G401.6 (cell line): Measurements from ENCODE around the gene EFCAB6.

ENCODE experiments used
- FAIRE-seq: peaks from 2 replicates; lab custom pipeline; 2012; peaks lifted over from hg19 to GRCh38; lab: Jason Lieb, UNC

EFCAB6 gene

DNA sequence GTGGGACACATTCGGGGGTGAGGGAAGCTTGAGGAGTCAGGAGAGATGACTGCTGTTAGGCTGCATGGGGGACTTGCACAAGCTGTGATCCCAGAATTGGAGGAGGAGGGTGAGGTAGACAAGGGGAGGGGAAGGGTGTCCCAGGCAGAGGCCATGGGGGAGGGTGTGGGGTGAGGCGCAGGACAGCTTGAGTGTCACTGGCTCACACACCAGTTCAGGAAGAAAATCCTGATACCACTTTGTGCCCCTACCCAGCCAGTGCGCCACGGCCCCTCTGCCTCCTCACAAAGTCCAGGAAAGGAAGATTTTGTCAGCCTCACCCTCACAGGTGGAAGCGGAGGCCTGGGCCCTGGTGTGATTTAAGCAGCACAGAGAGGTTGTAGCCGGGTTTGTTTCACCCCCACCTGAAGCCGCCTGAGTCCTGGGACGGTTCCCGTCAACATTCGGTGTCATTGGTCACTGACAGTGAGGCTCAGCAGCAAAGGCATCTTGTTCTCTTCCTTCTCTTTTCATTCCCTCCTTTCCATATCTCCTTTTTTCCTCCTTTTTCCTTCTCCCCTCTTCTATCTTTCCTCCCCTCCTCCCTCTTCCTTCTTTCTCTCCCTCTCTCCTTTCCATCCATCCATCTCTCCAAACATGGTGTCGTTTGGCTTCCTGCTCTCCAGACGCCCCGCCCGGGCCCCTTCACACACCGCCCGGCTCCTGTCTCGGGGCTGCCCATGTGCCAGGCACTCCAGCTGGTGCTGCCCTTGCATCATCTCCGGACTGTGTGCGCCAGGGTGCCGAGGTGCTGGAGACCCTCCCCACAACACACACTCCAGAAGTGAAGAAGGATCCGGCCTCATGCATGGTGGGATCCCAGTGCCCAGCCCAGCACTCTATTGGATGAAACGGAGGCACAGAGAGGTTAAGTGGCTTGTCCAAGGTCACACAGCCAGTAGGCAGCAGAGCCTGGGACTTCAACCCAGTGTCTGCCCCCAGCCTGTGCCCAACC lies 311.0 kb downstream of the EFCAB6 start:
- no peak for FAIRE-seq

DNA sequence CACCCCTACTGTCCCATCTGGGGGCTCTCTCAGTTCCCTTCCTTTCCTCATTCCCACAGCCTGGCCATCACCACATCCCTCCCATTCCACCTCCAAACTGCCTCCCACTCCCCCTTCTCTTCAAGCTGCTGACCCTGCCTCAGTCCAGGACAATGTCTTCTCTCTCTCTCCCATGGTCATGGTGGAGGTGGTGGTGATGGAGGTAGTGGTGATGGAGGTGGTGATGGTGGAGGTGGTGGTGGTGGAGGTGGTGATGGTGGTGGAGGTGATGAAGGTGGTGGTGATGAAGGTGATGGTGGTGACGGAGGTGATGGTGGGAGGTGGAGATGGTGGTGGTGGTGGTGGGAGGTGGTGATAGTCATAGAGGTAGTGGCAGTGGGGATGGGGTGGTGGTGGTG lies 313.2 kb downstream of the EFCAB6 start:
- no peak for FAIRE-seq

GRCh38 chr22:43497956-43498855 lies 313.9 kb downstream of the EFCAB6 start:
- FAIRE-seq, result no peak

DNA sequence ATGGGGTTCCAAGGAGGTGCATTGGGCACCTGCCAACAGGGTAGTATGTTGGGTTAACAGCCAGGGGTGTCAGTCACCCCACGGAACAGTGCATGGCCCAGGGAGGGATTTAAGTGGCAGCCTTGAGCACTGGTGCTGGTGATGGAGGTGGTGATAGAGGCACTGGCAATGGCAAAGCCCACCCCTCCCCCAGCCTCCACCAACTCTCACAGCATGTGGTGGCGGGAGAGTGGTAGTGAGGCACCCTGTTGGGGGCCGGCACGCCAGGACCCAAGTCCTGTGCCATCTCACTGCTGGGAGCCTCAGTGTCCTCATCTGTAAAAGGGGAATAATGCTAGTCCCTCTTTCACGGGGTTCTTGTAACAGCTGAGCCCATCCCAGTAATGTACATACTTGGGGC lies 318.8 kb downstream of the EFCAB6 start:
- no peak for FAIRE-seq

DNA sequence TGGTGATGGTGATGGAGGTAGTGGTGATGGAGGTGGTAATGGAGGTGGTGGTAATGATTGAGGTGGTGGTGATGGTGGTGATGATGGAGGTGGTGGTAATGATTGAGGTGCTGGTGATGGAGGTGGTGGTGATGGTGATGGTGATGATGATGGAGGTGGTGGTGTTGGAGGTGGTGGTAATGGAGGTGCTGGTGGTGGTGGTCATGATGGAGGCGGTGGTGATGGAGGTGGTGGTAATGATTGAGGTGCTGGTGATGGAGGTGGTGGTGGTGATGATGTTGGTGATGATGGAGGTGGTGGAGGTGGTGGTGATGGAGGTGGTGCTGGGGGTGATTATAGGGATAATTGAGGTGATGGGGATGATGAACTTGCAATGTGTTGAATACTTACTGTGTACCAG lies 320.4 kb downstream of the EFCAB6 start:
- no peak for FAIRE-seq

DNA sequence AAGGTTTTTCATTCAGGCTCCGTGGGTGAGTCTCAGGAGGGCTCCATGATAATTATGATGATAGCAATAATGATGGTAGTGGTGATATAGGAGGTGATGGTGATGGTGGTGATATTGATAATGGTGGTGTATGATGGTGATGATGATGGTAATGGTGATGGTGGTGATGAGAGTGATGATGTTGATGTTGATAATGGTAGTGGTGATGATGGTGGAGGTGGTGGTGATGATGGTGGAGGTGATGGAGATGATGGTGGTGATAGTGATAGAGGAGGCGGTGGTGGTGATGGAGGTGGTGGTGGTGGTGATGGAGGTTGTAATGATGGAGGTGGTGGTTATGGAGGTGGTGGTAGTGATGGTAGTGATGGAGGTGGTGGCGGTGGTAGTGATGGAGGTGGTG lies 320.9 kb downstream of the EFCAB6 start:
- no peak for FAIRE-seq

- no peak for FAIRE-seq
Observed at GRCh38 chr22:43490311-43490710, 321.8 kb downstream of the EFCAB6 start.

DNA sequence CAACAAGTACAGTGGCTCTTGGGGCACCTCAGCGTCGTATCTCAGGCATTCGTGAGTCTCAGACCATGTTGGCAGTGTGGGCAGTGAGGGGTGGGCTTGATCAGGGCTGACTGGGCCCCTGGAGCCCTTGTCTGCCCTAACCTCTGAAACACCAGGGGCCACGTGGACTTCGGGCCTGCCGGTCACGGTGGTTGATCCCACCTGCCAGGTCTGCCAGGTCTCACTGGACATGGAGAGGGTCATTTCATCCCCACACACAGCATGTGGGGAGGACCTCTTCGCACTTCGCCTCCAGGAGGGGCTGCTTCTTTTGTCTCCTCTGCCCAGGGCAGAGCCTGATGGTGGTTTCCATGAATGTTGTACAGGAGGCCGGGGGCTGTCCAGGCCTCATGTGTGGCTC lies 323.2 kb downstream of the EFCAB6 start:
- no peak for FAIRE-seq

DNA sequence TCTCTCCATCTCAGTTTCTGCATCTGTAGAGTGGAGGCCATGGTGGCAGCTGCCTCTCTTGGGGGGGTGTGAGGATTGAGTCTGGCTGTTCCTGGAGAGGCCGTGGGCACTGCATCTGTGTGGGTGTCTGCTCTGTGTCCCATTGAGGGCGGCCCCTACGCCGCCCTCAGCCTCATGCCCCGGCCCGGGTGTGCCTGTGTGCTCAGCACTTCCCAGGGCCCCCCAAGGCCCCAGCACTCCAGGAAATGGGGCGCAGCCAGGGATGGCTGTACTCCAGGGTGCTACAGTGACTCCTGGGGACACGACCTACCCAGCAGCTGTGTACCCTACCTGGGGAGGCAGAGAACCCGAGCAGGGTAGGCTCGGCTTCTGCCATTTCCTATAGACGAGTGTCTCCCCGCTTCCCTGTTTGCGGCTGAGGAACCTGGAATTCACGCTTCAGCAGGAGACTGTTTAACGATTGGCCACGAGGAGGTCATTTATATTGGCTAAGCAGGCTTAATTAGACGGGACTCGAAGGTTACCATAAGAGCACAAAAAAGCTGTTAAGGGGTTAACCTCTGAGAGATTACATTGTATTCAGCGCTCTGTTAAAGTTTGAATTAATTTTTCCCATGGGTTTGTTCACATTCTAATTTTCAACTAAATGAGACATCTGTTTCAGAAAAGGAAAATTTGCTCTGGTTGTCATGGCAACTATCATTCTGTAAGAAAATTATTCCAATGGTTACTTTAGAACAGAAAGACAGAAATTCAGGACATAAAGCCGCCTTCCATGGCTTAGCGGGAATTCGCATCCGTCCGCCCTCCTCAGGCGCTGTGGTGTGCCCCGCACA lies 323.9 kb downstream of the EFCAB6 start:
- FAIRE-seq, result no peak

DNA sequence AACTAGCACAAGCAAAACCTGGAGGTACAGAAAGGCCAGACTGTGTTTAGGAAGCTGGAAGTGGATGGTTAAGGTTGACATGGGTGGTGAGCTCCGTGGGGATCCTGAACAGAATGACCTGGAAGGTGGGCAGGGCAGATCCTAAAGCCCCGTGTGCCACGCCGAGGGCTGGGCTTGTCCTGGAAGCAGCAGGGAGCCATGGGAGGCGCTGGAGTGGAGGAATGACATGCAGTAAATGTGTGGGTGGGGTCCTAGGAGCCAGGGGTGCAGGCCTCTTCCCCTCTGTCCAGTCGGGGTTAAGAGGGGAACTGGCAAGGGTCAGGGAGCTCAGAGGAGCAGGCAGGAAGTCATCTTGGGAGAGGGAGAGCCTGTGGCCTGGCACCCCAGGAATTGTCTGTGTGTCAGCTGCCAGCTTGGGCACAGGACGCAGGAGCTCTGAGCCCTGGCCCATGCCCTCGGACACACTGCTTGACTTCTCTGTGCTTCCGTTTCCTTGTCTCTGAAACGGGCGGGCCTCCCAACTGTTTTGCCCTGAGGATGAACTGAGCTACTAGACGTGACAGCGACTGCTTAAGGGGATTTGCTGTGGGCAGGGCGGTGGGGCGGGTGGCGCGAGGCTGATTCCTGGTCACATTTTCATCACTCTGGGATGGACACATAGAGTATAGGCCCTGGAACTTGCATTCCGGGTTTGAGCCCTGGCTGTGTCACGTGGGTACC lies 324.6 kb downstream of the EFCAB6 start:
- no peak for FAIRE-seq

DNA sequence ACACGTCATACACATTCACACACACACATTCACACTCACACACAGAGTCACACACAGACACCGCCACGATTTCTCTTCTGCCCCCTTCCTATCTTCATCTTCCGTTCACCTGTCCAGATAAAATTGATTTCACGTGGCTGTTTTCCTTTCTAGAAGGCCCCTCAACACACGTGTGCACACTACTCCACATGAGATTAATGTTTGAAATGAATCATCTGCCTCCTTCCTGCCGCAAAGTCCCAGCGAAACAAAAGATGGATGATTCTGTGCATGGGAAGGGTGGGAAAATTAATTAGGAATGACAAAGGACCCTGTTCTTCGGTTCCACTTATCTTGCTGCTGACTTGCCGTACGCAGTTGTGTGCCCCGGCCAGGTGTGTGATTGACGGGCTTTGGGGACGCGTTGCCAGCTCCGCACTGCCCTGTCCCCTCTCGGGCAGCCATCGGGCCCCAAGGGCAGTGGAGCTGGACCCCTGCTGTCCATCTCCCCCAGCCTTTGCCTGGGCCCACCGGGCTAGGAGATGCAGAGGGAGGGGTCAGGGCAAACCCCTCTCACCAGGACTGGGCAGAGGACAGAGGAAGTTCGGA lies 326.5 kb downstream of the EFCAB6 start:
- no peak for FAIRE-seq

DNA sequence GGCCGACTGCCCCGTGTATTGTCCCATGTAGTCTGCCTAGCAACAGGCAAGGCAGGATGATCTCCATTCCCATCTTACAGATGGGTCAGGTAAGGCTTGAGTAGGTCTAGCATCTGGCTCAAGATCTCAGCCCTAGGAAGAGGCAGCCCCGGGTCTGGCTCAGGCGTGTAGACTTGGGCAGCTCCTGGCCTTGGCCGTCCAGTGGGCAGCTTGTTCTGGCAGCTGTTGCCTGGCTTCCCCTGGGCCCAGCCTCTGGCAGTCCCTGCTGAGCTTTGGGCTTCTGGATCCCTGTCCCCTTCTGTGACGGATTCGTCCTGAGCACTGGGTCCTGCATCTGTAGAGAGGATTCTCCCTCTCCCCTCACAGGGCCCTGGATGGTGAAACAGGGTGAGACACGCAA lies 327.9 kb downstream of the EFCAB6 start:
- no peak for FAIRE-seq

DNA sequence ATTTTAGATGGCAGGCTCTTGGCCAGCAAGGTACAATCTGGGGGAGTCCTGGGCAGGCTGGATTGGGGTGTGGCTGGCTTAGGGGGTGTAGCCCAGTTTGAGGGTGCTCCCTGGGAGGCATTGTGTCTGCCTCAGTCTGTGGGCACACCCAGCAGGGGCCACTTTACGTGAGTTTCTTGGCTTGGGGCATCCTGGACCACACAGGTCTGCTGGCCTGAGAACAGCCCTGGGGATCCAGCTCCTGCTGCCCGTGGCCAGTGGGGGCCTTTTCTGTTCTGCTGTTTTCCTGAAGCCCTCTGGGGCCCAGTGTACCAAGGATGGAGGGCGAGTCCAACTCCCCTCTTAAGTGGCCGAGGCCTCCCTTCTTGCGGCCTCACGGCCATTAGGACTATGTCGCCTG lies 328.4 kb downstream of the EFCAB6 start:
- FAIRE-seq, result no peak

GRCh38 chr22:43483266-43483665 lies 328.8 kb downstream of the EFCAB6 start:
- FAIRE-seq, result no peak

DNA sequence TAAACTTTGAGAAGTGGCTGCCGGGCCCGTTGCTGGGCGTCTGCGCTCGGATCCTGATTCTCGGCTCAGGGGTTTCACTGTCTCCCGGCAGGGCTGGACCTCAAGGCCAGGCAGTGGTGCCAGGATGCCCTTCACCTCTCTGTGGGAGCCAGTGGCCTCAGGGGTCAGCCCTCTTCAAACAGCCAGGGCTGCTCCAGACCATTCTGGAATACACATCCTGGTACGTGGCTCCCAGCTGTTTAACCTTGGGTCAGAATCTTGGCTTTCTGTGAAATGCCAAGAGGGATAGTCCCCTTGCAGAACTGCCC lies 329.8 kb downstream of the EFCAB6 start:
- no peak for FAIRE-seq

DNA sequence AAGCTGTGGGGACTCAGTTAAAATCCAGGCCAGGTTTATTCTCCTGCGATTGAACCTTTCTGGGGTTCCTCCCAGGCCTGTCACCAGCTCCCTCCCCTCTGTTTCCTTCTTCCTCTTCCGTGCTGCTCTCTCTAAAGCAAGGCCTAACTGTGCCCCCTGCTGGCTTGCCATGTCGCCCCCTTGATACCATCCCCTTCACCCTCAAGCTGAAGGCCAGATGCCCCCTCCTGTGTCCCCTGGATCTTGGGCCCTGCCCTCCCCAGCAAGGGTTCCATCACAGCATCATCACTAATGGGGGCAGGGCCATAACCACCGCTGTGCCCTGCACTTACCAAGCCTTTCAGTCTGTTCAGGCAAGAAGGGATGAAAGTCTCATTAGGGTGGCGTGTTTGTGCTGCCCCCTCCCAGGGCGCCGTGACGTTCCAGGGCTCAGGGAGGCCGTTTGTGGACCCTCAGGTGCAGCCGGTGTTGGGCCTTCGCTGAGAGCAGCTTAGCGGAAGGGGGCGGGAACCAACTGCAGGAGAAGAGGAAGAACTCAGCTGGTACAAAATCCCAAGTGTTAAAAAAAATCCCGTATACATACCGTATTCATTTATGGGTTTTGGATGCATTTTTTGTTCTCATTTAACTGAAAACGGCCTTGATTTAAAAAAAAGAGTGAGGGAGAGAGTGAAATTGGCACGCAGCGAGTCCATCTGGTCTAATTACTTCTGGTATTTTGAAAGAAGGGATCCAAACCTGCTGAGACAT lies 330.4 kb downstream of the EFCAB6 start:
- FAIRE-seq, result no peak

DNA sequence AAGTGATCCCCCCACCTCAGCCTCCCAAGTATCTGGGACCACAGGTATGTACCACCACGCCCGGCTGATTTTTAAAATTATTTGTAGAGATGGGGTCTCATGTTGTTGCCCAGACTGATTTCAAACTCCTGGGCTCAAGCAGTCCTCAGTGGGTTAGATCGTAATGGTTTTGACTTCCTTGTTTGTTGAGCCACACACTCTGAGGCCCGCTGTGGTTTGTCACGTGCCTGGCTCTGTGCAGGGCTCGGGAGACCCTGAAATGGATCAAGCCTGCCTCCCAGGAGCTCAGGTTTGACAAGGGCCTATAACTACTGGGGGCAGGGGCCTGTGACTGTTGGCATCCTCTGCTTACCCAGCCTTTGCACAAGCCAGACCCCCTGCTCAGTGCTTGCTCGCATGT lies 332.1 kb downstream of the EFCAB6 start:
- no peak for FAIRE-seq

DNA sequence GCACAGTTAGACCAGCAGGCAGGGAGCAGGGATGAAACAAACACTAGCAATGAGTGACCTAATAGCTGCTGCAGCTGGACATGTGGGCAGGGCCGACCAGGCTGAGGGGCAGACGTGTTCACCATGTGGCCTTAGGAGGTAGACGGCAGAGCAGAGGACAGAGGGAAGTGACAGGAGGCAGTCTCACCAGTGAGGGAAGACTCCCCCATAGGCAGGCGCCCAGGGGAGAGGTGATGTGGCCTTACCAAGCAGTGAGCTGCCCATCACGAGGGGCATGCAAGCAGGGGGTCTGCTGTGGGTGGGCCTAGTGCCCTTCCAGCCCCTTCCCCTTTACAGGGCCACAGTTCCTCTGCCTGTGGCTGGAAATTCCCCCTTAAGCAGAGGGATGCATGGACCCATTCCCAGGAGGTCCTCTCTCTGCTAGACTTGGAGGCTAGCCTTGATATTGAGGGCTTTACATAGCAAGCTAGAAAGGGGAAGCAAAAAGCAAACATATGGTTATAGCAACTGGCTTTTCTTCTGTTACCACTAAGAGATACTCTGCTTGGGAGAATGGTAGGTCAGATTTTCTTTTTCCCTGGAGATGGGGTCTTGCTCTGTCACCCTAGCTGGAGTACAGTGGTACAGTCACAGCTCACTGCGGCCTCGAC lies 332.7 kb downstream of the EFCAB6 start:
- FAIRE-seq, result no peak
